Measurements from ENCODE around the gene UTP4.

DNA sequence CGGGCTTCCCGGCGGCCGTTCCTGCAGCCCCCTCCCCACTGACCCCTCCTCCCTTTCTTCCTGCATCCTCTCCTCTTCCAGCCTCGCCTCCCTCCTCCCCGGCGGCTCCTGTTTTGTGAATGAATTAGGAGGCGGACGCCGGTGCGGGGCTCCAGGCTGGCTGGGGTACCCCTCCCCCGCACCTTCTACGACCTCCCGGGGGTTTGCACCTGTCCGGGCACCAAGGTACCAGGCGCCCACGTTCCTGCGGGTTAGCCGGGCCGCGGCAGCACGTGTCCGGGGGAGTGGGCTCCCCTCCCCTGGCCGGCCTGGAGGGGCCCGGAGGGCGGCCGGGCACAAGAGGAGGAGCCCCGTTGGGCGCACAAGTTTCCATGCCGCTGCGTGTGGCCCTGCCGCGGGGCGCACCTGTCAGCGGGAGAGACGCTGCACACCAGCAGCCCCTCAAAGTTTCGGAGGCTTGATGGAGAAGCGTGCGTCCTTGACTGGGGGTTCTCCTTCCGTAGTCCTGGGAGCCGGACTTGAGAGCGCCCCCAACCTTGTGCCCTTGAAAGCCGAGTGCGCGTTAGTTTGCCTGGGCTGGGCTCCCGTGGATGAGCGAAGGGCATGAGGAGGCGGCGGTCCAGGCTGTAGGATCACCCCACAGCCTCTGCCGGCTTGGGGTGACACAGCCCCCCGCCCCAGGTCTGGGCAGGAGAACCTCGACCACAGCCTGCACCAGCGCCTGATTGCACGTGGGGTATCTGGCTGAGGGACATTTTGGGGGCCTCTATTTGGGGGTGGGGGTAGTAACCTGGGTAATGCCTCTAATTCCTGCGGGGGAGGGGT is 25.7 kb upstream of the UTP4 start:
- TF ChIP-seq POLR2A (IDR thresholded peaks at IDR 0.05; ENCODE audit: low read depth, low read length) (no peak), POLR2AphosphoS5 (IDR thresholded peaks at IDR 0.05; ENCODE audit: low read depth, low read length) (no peak), TAF1 (IDR thresholded peaks at IDR 0.05; ENCODE audit: borderline replicate concordance, low read depth, low read length) (no peak)
